CD4-positive, CD25-positive, alpha-beta regulatory T cell (primary cell): ENCODE results near the gene TENM4. TPM values are rescaled to one million over a fixed set of nuclear protein-coding genes. Genes with fewer than 3 reads are reported as not detected.

ENCODE experiments used
- ATAC-seq, 2 donors: fragments of 150-1000 bp; cut with Tn5 transposase; one replicate each; pipeline ENCODE4 v1.10.0; 2021; ENCODE audit warnings: low read depth in 2 of 2, moderate number of reproducible peaks in 2 of 2, moderate library complexity in 1 of 2
- DNase-seq, 3 donors: peaks; one replicate each; pipeline versions ENCODE4 v3.0.0 to v3.0.0-alpha.2; 2012 to 2022; ENCODE audit warnings: mixed read lengths in 1 of 3
- H3K27ac ChIP-seq: one replicate; pipeline ENCODE4 v1.7.0; 2013; ENCODE audit warnings: mild to moderate bottlenecking, low read length; ENCODE audit not compliant: insufficient read depth, poor library complexity, severe bottlenecking
- H3K27me3 ChIP-seq: one replicate; pipeline ENCODE4 v1.7.0; 2013; ENCODE audit warnings: low read length; ENCODE audit not compliant: control insufficient read depth, insufficient read depth
- H3K36me3 ChIP-seq: one replicate; pipeline ENCODE4 v1.7.0; 2013; ENCODE audit warnings: mild to moderate bottlenecking, low read length, moderate library complexity; ENCODE audit not compliant: control insufficient read depth, insufficient read depth
- H3K4me1 ChIP-seq: 2 replicates; pipeline ENCODE4 v1.7.0; 2013; ENCODE audit warnings: mild to moderate bottlenecking, low read length; ENCODE audit not compliant: insufficient read depth, control insufficient read depth, poor library complexity, severe bottlenecking
- H3K4me3 ChIP-seq: one replicate; pipeline ENCODE4 v1.7.0; 2013; ENCODE audit warnings: low read depth, mild to moderate bottlenecking, low read length, moderate library complexity
- H3K9me3 ChIP-seq, 2 experiments: 1 replicate in 1 of 2; 2 replicates in 1 of 2; pipeline ENCODE4 v1.7.0; 2013; ENCODE audit warnings: low read length in 2 of 2, mild to moderate bottlenecking in 1 of 2, moderate library complexity in 1 of 2; ENCODE audit not compliant: control insufficient read depth in 2 of 2
- H3K27ac Mint-ChIP-seq, 3 donors: one replicate each; pipeline ENCODE4 v1.8.0; 2020 to 2022; ENCODE audit warnings: mild to moderate bottlenecking in 3 of 3, mixed read lengths in 3 of 3, moderate library complexity in 2 of 3
- H3K27me3 Mint-ChIP-seq: one replicate; pipeline ENCODE4 v1.8.0; 2022; ENCODE audit warnings: mild to moderate bottlenecking, mixed read lengths
- H3K36me3 Mint-ChIP-seq: one replicate; pipeline ENCODE4 v1.8.0; 2020; ENCODE audit warnings: mixed read lengths
- H3K4me1 Mint-ChIP-seq, 4 donors: one replicate each; pipeline ENCODE4 v1.8.0; 2020 to 2022; ENCODE audit warnings: mixed read lengths in 4 of 4, mild to moderate bottlenecking in 1 of 4
- H3K4me3 Mint-ChIP-seq, 4 donors: one replicate each; pipeline ENCODE4 v1.8.0; 2020 to 2022; ENCODE audit warnings: mild to moderate bottlenecking in 4 of 4, mixed read lengths in 4 of 4, moderate library complexity in 3 of 4
- H3K9me3 Mint-ChIP-seq, 7 donors: one replicate each; pipeline ENCODE4 v1.8.0; 2020 to 2022; ENCODE audit warnings: mixed read lengths in 7 of 7, mild to moderate bottlenecking in 3 of 7, moderate library complexity in 2 of 7
- polyA plus RNA-seq, 4 donors: library from polyadenylated mRNA; unstranded; fragments of 300-500 nt; fragmentation: Illumina TruSeq; gene quantifications; one replicate each; pipeline ENCODE4 v1.2.3, GENCODE V29; 2021
- total RNA-seq: library from RNA; stranded (reverse); gene quantifications from one replicate; pipeline ENCODE4 v1.2.3, GENCODE V29; 2022

TENM4 gene
- total RNA-seq = not detected
- under 1 TPM in 1 of 4 donors, not detected in 3; 0.02 TPM for polyA plus RNA-seq

GRCh38 chr11:79440571-79441460 is at the start of gene TENM4:
TENM4 (minus strand) TSS chr11:79441030; CDS start chr11:79069944, 371,086 bp downstream.
- Histone ChIP-seq H3K27ac (no peak within 1 kb of the TSS), H3K36me3 (no peaks in the 10 kb centered on the region), H3K4me1 (no peaks in the 10 kb centered on the region), H3K4me3 (no peak within 1 kb of the TSS), H3K9me3 (no peaks in the 10 kb centered on the region), H3K27me3 (peaks cover 26% of the 10 kb centered on the region)
- ATAC-seq (peak; percentile 23 to 37), DNase-seq (no peak)
- Mint-ChIP-seq H3K4me3 (peak within 1 kb of the TSS in 1 of 4 donors; percentile 54), H3K36me3 (peaks cover 5% of the 10 kb centered on the region), H3K9me3 (peaks cover 0 to 14% (median 0%) of the 10 kb centered on the region in 7 donors), H3K27me3 (peaks cover 71% of the 10 kb centered on the region), H3K27ac (peak within 1 kb of the TSS in 1 of 3 donors; percentile 7), H3K4me1 (peaks cover 0 to 10% (median 5%) of the 10 kb centered on the region in 4 donors)

GRCh38 chr11:79488286-79488685 is 47.5 kb upstream of the TENM4 start:
- Histone ChIP-seq H3K36me3 (no peaks in the 10 kb centered on the region), H3K4me1 (no peaks in the 10 kb centered on the region), H3K27me3 (no peaks in the 10 kb centered on the region), H3K4me3 (no peak overlapping the region), H3K9me3 (no peaks in the 10 kb centered on the region), H3K27ac (no peak overlapping the region)
- no peaks in the 10 kb centered on the region for H3K4me1 Mint-ChIP-seq
- DNase-seq (no peak), ATAC-seq (no peak)
- H3K4me3 Mint-ChIP-seq = no peak overlapping the region
- H3K36me3 Mint-ChIP-seq = no peaks in the 10 kb centered on the region
- H3K27me3 Mint-ChIP-seq = no peaks in the 10 kb centered on the region
- H3K9me3 Mint-ChIP-seq = peaks cover 0 to 7% (median 0%) of the 10 kb centered on the region in 7 donors
- no peak overlapping the region for H3K27ac Mint-ChIP-seq

- no peak for DNase-seq
- H3K36me3 Mint-ChIP-seq = no peaks in the 10 kb centered on the region
- H3K27ac ChIP-seq = no peak overlapping the region
- no peak overlapping the region for H3K4me3 Mint-ChIP-seq
- no peaks in the 10 kb centered on the region for H3K36me3 ChIP-seq
- no peaks in the 10 kb centered on the region for H3K9me3 ChIP-seq
- no peaks in the 10 kb centered on the region for H3K4me1 ChIP-seq
- no peaks in the 10 kb centered on the region for H3K27me3 Mint-ChIP-seq
- H3K9me3 Mint-ChIP-seq = peaks cover 0 to 7% (median 0%) of the 10 kb centered on the region in 7 donors
- ATAC-seq = no peak
- no peak overlapping the region for H3K4me3 ChIP-seq
- no peaks in the 10 kb centered on the region for H3K4me1 Mint-ChIP-seq
- no peak overlapping the region for H3K27ac Mint-ChIP-seq
- no peaks in the 10 kb centered on the region for H3K27me3 ChIP-seq
Observed at GRCh38 chr11:79487412-79487811, 46.6 kb upstream of the TENM4 start.

- ATAC-seq = no peak
- Mint-ChIP-seq H3K27ac (no peak overlapping the region), H3K36me3 (no peaks in the 10 kb centered on the region), H3K4me3 (peak overlapping the region in 1 of 4 donors; percentile 0), H3K4me1 (no peaks in the 10 kb centered on the region), H3K27me3 (no peaks in the 10 kb centered on the region), H3K9me3 (peaks cover 0 to 7% (median 0%) of the 10 kb centered on the region in 7 donors)
- DNase-seq = no peak
- H3K27ac ChIP-seq = no peak overlapping the region
- H3K4me1 ChIP-seq = no peaks in the 10 kb centered on the region
- no peaks in the 10 kb centered on the region for H3K27me3 ChIP-seq
- H3K36me3 ChIP-seq = no peaks in the 10 kb centered on the region
- H3K9me3 ChIP-seq = no peaks in the 10 kb centered on the region
- no peak overlapping the region for H3K4me3 ChIP-seq
Observed at GRCh38 chr11:79486242-79486984, 45.6 kb upstream of the TENM4 start.

- Histone ChIP-seq H3K36me3 (no peaks in the 10 kb centered on the region), H3K4me3 (no peak overlapping the region), H3K4me1 (no peaks in the 10 kb centered on the region), H3K27me3 (no peaks in the 10 kb centered on the region), H3K27ac (no peak overlapping the region), H3K9me3 (no peaks in the 10 kb centered on the region)
- DNase-seq (no peak), ATAC-seq (no peak)
- Mint-ChIP-seq H3K4me1 (no peaks in the 10 kb centered on the region), H3K4me3 (no peak overlapping the region), H3K36me3 (no peaks in the 10 kb centered on the region), H3K9me3 (peaks cover 0 to 4% (median 0%) of the 10 kb centered on the region in 7 donors), H3K27ac (no peak overlapping the region), H3K27me3 (no peaks in the 10 kb centered on the region)
Observed at GRCh38 chr11:79485694-79486093, 44.9 kb upstream of the TENM4 start.

- no peaks in the 10 kb centered on the region for H3K4me1 Mint-ChIP-seq
- Histone ChIP-seq H3K4me1 (no peaks in the 10 kb centered on the region), H3K27ac (no peak overlapping the region), H3K4me3 (no peak overlapping the region), H3K36me3 (no peaks in the 10 kb centered on the region), H3K9me3 (no peaks in the 10 kb centered on the region), H3K27me3 (no peaks in the 10 kb centered on the region)
- H3K4me3 Mint-ChIP-seq = no peak overlapping the region
- peaks cover 0 to 3% (median 0%) of the 10 kb centered on the region in 7 donors for H3K9me3 Mint-ChIP-seq
- H3K27me3 Mint-ChIP-seq = no peaks in the 10 kb centered on the region
- ATAC-seq = no peak
- H3K27ac Mint-ChIP-seq = peak overlapping the region in 1 of 3 donors; percentile 16
- H3K36me3 Mint-ChIP-seq = no peaks in the 10 kb centered on the region
- no peak for DNase-seq
Observed at GRCh38 chr11:79484872-79485271, 44.0 kb upstream of the TENM4 start.

- DNase-seq (no peak), ATAC-seq (peak in 1 of 2 donors; percentile 45)
- Mint-ChIP-seq H3K4me1 (no peaks in the 10 kb centered on the region), H3K27me3 (no peaks in the 10 kb centered on the region), H3K9me3 (peaks cover 0 to 6% (median 0%) of the 10 kb centered on the region in 7 donors), H3K4me3 (no peak overlapping the region), H3K27ac (no peak overlapping the region), H3K36me3 (no peaks in the 10 kb centered on the region)
- Histone ChIP-seq H3K27ac (no peak overlapping the region), H3K9me3 (no peaks in the 10 kb centered on the region), H3K27me3 (no peaks in the 10 kb centered on the region), H3K36me3 (no peaks in the 10 kb centered on the region), H3K4me1 (no peaks in the 10 kb centered on the region), H3K4me3 (no peak overlapping the region)
Observed at GRCh38 chr11:79482800-79483199, 42.0 kb upstream of the TENM4 start.
